SK-N-MC (cell line): Measurements from ENCODE around the gene ALX3.

Source experiments
- EZH2 ChIP-seq: fragments of 200-600 bp; sonication (generic); IDR thresholded peaks from one replicate; pipeline ENCODE4 v1.6.1; 2017; ENCODE audit warnings: antibody characterized with exemption
- FOXP2 ChIP-seq: optimal IDR thresholded peaks from 2 replicates; pipeline ENCODE3; 2011; ENCODE audit warnings: mild to moderate bottlenecking, moderate library complexity; ENCODE audit not compliant: insufficient read depth; ENCODE audit errors: extremely low read length, control extremely low read depth
- POLR2AphosphoS5 ChIP-seq: IDR thresholded peaks from 2 replicates; pipeline ENCODE4 v1.6.1; 2012; ENCODE audit warnings: mild to moderate bottlenecking, low read depth, low read length, borderline replicate concordance

DNA sequence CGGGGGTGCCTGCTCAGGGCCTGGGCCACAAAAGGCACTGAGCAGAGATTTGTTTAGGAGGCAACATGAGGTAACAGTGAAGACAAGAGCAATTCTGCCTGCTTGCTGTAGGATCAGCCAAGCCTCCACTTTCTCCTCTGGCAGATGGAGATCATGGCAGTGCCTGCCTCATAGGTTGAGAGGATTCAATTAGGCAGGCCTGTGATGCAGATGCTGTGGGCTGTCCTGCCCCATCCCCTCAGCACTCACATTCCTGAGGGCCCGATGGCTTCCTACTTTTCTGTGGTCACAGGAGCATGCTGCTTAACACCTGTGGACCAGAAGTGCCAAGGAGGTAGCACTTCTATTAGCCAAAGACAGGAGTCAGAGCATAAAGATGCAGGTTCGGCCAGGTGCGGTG lies 40.6 kb upstream of the ALX3 start:
- TF ChIP-seq EZH2 (no peak), POLR2AphosphoS5 (no peak), FOXP2 (no peak)
